A673 (cell line): Measurements from ENCODE around the gene WHRN. TPM values are rescaled to one million over a fixed set of nuclear protein-coding genes. Genes with fewer than 3 reads are reported as not detected.

Experiments
- BruUV-seq: library from RNA; stranded (reverse); fragments of 400-500 nt; replicated peaks from 2 replicates; lab custom pipeline; 2021; lab: Mats Ljungman, UMichigan
- CTCF ChIA-PET: fragments of 300-600 bp; sonication (Branson Sonifier 250); formaldehyde crosslinking; loops from one replicate; lab custom pipeline; 2022; ENCODE audit warnings: antibody characterized with exemption; lab: Charles Lee
- POLR2A ChIA-PET: fragments of 300-600 bp; sonication (Branson Sonifier 250); formaldehyde crosslinking; loops from one replicate; lab custom pipeline; 2022; ENCODE audit warnings: antibody characterized with exemption; ENCODE audit not compliant: low non-redundant PET; lab: Charles Lee
- DNase-seq: peaks from one replicate; pipeline ENCODE4 v3.0.0-alpha.2; 2015; ENCODE audit warnings: low spot score
- H3K27ac ChIP-seq: fragments of 200-600 bp; sonication (generic); 2 replicates; pipeline ENCODE4 v1.5.1; 2016; ENCODE audit warnings: mixed run types, low read depth, mild to moderate bottlenecking, mixed read lengths, antibody characterized with exemption, low read length; ENCODE audit not compliant: poor library complexity, severe bottlenecking
- H3K27me3 ChIP-seq: fragments of 200-600 bp; sonication (generic); replicated peaks from 2 replicates; pipeline ENCODE4 v1.6.1; 2017; ENCODE audit warnings: mixed run types, low read depth, mild to moderate bottlenecking, mixed read lengths, antibody characterized with exemption, low read length; ENCODE audit not compliant: insufficient read depth, poor library complexity
- H3K36me3 ChIP-seq: fragments of 200-600 bp; sonication (generic); 2 replicates; pipeline ENCODE4 v1.6.1; 2016; ENCODE audit warnings: mixed run types, mild to moderate bottlenecking, mixed read lengths, antibody characterized with exemption, low read length; ENCODE audit not compliant: insufficient read depth, poor library complexity, severe bottlenecking
- H3K4me1 ChIP-seq: fragments of 200-600 bp; sonication (generic); 2 replicates; pipeline ENCODE4 v1.6.1; 2017; ENCODE audit warnings: mixed run types, mild to moderate bottlenecking, mixed read lengths, antibody characterized with exemption, low read length; ENCODE audit not compliant: insufficient read depth, poor library complexity, severe bottlenecking
- H3K4me3 ChIP-seq: fragments of 200-600 bp; sonication (generic); 2 replicates; pipeline ENCODE4 v1.5.1; 2016; ENCODE audit warnings: low read depth, mixed run types, mild to moderate bottlenecking, mixed read lengths, low read length; ENCODE audit not compliant: poor library complexity, severe bottlenecking
- H3K9me3 ChIP-seq: fragments of 200-600 bp; sonication (generic); 2 replicates; pipeline ENCODE4 v1.6.1; 2016; ENCODE audit warnings: mixed run types, low read depth, mild to moderate bottlenecking, mixed read lengths, antibody characterized with exemption, low read length; ENCODE audit not compliant: poor library complexity, severe bottlenecking
- EZH2 ChIP-seq: fragments of 200-600 bp; sonication (generic); IDR thresholded peaks from 2 replicates; pipeline ENCODE4 v1.6.1; 2017; ENCODE audit warnings: borderline replicate concordance, low read depth, mild to moderate bottlenecking, mixed read lengths, antibody characterized with exemption, low read length; ENCODE audit not compliant: poor library complexity, severe bottlenecking
- intact Hi-C: fragments of 100-400 bp; cut with micrococcal nuclease; formaldehyde crosslinking; loops from one replicate; pipeline ENCODE4 v1.10.0; 2022; ENCODE audit not compliant: unreplicated experiment
- total RNA-seq: library from RNA; stranded (reverse); gene quantifications from 2 replicates; pipeline ENCODE4 v1.2.3, GENCODE V29; 2021
- TF ChIP-seq, protein P1 (sequence below): fragments of 300-800, 200-600 bp; sonication (generic); conservative IDR thresholded peaks from 2 replicates; pipeline ENCODE4 v1.5.1; 2017; ENCODE audit warnings: low read depth, mild to moderate bottlenecking, antibody characterized with exemption, low read length, moderate library complexity, mixed read lengths

Gene WHRN
- total RNA-seq, 1 experiment from 2014 or later, result 9.1 TPM

DNA sequence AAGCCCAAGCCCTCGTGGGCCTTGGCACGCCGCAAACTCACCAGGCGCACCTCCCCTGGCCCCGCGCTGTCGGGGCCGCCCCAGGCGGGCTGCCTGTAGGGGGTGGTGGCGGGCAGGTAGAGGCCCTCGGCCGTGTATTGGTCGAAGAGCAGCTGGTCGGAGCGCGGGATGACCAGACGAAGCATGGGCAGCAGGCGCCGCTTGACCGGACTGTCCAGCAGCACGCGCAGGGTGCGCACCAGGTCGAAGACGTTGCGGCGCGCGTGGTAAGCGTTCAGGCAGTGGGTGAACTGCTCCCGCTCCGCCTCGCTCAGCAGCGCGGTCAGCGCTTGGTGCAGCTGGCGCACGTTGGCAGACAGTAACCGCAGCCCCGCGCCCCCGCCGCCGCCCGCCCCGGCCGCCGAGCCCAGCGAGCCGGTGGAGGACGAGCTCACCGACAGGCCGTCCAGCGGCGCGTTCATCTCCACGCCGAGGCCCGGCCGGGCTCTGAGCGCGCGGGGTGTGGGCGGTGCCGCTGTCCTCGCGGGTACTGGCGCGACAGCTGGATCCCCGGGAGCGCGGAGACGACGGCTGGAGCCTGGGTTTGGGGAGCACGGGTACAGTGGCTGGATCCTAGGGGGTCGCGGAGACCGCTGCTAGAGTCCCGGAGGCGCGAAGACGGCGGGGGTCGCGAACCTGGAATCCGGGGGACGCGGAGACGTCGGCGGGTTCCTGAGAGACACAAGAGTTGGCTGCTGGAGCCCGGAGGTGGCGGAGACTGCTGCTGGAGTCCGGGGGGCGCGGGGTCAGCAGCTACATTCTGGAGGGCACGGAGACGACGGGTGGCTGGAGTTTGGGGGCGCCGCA is 709 bp downstream of the WHRN start:
- ChIA-PET POLR2A (no interaction called here), CTCF (interaction anchor here (0.7 kb wide), 1 partner anchor 24 kb away, joined by 3 read pairs; no protein-coding TSS in a partner anchor)
- Histone ChIP-seq H3K27me3 (peaks cover 30% of the 10 kb centered on the region), H3K36me3 (no peaks in the 10 kb centered on the region), H3K4me1 (peaks cover 27% of the 10 kb centered on the region), H3K4me3 (peak overlapping the region; percentile 77), H3K27ac (peak overlapping the region; percentile 62), H3K9me3 (no peaks in the 10 kb centered on the region)
- peak; percentile 43 for DNase-seq
- no TSS peak for BruUV-seq
- no peak for TF ChIP-seq EZH2
- TF ChIP-seq, protein P1, sequence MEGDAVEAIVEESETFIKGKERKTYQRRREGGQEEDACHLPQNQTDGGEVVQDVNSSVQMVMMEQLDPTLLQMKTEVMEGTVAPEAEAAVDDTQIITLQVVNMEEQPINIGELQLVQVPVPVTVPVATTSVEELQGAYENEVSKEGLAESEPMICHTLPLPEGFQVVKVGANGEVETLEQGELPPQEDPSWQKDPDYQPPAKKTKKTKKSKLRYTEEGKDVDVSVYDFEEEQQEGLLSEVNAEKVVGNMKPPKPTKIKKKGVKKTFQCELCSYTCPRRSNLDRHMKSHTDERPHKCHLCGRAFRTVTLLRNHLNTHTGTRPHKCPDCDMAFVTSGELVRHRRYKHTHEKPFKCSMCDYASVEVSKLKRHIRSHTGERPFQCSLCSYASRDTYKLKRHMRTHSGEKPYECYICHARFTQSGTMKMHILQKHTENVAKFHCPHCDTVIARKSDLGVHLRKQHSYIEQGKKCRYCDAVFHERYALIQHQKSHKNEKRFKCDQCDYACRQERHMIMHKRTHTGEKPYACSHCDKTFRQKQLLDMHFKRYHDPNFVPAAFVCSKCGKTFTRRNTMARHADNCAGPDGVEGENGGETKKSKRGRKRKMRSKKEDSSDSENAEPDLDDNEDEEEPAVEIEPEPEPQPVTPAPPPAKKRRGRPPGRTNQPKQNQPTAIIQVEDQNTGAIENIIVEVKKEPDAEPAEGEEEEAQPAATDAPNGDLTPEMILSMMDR, result peak; percentile 65
- intact Hi-C loops, result no loop called here

DNA sequence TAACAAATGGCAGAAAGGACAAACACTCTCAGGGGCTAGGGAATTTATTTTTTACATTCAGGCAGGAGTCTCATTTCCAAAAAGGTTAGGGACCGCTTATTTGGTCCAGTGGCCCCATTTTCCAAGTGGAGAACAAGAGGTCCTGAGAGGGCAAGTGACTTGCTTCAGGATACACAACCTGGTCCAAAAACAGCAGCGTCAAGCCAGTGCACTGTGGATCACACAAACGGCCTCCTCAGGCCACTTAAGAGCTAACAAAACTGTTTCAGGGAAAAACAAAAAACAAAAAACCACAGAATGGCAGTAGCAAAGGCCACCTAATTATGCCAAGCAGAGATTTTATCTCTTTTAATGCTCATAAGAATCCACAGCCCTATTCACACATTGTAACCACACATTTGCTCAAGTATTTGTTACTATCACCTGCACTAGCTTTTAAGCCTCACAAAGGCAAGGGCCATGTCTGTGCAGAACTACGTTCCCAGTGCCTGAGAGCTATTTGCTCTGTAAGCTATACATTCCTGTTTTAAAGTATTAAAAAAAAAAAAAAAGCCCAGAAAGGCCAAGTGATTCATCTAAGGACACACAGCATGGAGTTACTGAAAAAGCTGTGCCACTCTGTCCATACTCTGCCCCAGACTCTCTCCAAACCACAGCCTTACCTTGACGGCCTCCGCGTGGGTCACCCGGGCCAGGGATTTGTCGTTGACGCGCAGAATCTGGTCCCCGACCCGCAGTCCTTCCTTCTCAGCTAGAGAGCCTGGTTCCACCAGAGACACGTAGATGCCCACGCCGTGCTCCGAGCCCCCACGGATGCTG is 1.5 kb downstream of the WHRN start:
- peaks cover 27% of the 10 kb centered on the region for H3K4me1 ChIP-seq
- ChIA-PET POLR2A (interaction anchor here (0.6 kb wide), 2 partner anchors 243 to 1309 kb away, joined by 5 to 12 read pairs; no protein-coding TSS in a partner anchor), CTCF (interaction anchor here (0.7 kb wide), 1 partner anchor 25 kb away, joined by 3 read pairs; no protein-coding TSS in a partner anchor)
- peak overlapping the region; percentile 77 for H3K4me3 ChIP-seq
- TF ChIP-seq EZH2, result no peak
- TF ChIP-seq, protein P1, result no peak
- H3K36me3 ChIP-seq, result no peaks in the 10 kb centered on the region
- H3K27me3 ChIP-seq, result peaks cover 21% of the 10 kb centered on the region
- no peaks in the 10 kb centered on the region for H3K9me3 ChIP-seq
- H3K27ac ChIP-seq, result peak overlapping the region; percentile 43
- no TSS peak for BruUV-seq
- intact Hi-C loops, result no loop called here
- no peak for DNase-seq

DNA sequence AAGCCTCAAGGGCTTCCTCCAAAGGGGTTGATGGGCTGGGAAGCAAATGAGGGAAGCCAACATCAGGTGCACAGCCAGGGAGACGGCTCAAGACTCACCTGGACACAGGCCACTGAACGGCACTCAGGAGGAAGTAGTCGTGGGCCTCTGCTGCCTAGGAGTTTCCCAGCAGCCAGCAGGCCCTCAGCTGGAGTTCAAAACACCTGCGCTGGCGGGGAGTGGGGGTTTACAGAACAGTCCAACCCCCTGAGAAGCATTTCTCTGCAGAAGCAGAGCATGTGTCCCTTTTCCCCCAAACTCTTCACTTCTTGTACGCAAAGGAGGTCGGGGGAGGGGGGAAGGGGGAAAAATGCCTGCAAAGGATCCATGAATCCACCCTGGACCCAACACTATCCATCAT is 2.3 kb downstream of the WHRN start:
- BruUV-seq, result TSS peak; percentile 32
- CTCF ChIA-PET, result no interaction called here
- H3K27ac ChIP-seq, result peak overlapping the region; percentile 43
- no peaks in the 10 kb centered on the region for H3K36me3 ChIP-seq
- TF ChIP-seq, protein P1, result no peak
- no peak for TF ChIP-seq EZH2
- peak; percentile 6 for DNase-seq
- peak overlapping the region; percentile 77 for H3K4me3 ChIP-seq
- no peaks in the 10 kb centered on the region for H3K9me3 ChIP-seq
- POLR2A ChIA-PET, result interaction anchor here (0.6 kb wide), 1 partner anchor 1310 kb away, joined by 12 read pairs; no protein-coding TSS in a partner anchor
- H3K4me1 ChIP-seq, result peaks cover 27% of the 10 kb centered on the region
- intact Hi-C loops, result no loop called here
- peaks cover 14% of the 10 kb centered on the region for H3K27me3 ChIP-seq
